H1 (cell line): Measurements from ENCODE around the gene FCMR. TPM values are rescaled to one million over a fixed set of nuclear protein-coding genes. Genes with fewer than 3 reads are reported as not detected.

ENCODE experiments used
- FOSL1 ChIP-seq: IDR thresholded peaks from 2 replicates; pipeline ENCODE4 v1.6.1; 2011; ENCODE audit warnings: mild to moderate bottlenecking, low read depth, low read length, moderate library complexity; ENCODE audit not compliant: insufficient read depth
- HDAC2 ChIP-seq, 2 experiments: fragments of 300-600 bp in 1 of 2; sonication (generic) in 1 of 2; IDR thresholded peaks; 2 replicates each; pipeline ENCODE4 v1.6.1; 2011 to 2012; ENCODE audit warnings: low read depth in 2 of 2, low read length in 2 of 2, mild to moderate bottlenecking in 2 of 2, moderate library complexity in 2 of 2, borderline replicate concordance in 1 of 2, inconsistent platforms in 1 of 2
- MAFK ChIP-seq: IDR thresholded peaks from 2 replicates; pipeline ENCODE4 v1.6.1; 2012; ENCODE audit warnings: low read depth, mild to moderate bottlenecking, improper control_type of control experiment, low read length
- SP1 ChIP-seq: IDR thresholded peaks from 2 replicates; pipeline ENCODE4 v1.6.1; 2011; ENCODE audit warnings: low read depth, low read length
- SP4 ChIP-seq: IDR thresholded peaks from 2 replicates; pipeline ENCODE4 v1.6.1; 2012; ENCODE audit warnings: low read length, inconsistent platforms
- polyA plus RNA-seq, 7 experiments: library from polyadenylated mRNA; depleted of rRNA in 3 of 7; stranded (reverse) in 5 of 7; unstranded in 2 of 7; fragments of >200 nt in 5 of 7; fragments of 200-250 nt in 2 of 7; gene quantifications; 1 replicate in 5 of 7; 2 replicates in 1 of 7; 4 replicates in 1 of 7; pipeline versions ENCODE4 v1.2.1 to v1.2.3, GENCODE V29; 2011 to 2013; ENCODE audit warnings: missing spikeins in 2 of 7, mixed read lengths in 2 of 7
- total RNA-seq: library from RNA; stranded (reverse); fragmentation: NEBNext Ultra II Directional; extraction: Animal tissue kit (Norgen Biotek cat#: 25700); gene quantifications from 2 replicates; pipeline ENCODE4 v1.2.1, GENCODE V29; 2021
- TF ChIP-seq, protein P1 (sequence below), 3 experiments: IDR thresholded peaks; 1 replicate in 2 of 3; 2 replicates in 1 of 3; pipeline versions ENCODE4 v1.5.1 to v1.6.1; 2011; ENCODE audit warnings: low read length in 3 of 3, mild to moderate bottlenecking in 3 of 3, inconsistent platforms in 2 of 3, low read depth in 1 of 3, moderate library complexity in 1 of 3; ENCODE audit not compliant: insufficient read depth in 1 of 3; ENCODE audit errors: control extremely low read depth in 1 of 3

FCMR gene
- total and polyA plus RNA-seq, 2 of the 8 experiments (the other 6 are each of a cell fraction or from before 2014, with no cell fraction given) = 0.53 TPM; not detected in 1

GRCh38 chr1:206898915-206899431, 22.8 kb downstream of the FCMR start (continued):
- TF ChIP-seq, protein P1, sequence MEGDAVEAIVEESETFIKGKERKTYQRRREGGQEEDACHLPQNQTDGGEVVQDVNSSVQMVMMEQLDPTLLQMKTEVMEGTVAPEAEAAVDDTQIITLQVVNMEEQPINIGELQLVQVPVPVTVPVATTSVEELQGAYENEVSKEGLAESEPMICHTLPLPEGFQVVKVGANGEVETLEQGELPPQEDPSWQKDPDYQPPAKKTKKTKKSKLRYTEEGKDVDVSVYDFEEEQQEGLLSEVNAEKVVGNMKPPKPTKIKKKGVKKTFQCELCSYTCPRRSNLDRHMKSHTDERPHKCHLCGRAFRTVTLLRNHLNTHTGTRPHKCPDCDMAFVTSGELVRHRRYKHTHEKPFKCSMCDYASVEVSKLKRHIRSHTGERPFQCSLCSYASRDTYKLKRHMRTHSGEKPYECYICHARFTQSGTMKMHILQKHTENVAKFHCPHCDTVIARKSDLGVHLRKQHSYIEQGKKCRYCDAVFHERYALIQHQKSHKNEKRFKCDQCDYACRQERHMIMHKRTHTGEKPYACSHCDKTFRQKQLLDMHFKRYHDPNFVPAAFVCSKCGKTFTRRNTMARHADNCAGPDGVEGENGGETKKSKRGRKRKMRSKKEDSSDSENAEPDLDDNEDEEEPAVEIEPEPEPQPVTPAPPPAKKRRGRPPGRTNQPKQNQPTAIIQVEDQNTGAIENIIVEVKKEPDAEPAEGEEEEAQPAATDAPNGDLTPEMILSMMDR (IDR thresholded peaks at IDR 0.05; ENCODE audit: control extremely low read depth in 1 of 3, insufficient read depth in 1 of 3, low read depth in 1 of 3, low read length in 3 of 3) = no peak
- no peak for TF ChIP-seq SP4
- no peak for TF ChIP-seq SP1
- TF ChIP-seq MAFK = no peak
- TF ChIP-seq FOSL1 = no peak
- TF ChIP-seq HDAC2 (IDR thresholded peaks at IDR 0.05; ENCODE audit: borderline replicate concordance in 1 of 2, low read depth in 2 of 2, low read length in 2 of 2) = no peak
